B cell (primary cell): ENCODE results near the gene B9D2. TPM values are rescaled to one million over a fixed set of nuclear protein-coding genes. Genes with fewer than 3 reads are reported as not detected.

ENCODE experiments used
- ATAC-seq: fragments of 200-7000 bp; cut with Tn5 transposase; one replicate; pipeline ENCODE4 v1.10.0; 2021; ENCODE audit warnings: low read depth, mild to moderate bottlenecking, moderate number of reproducible peaks, moderate library complexity
- CTCF ChIA-PET: fragments of 350-600 bp; sonication (Branson Sonifier 250); formaldehyde crosslinking; loops from one replicate; lab custom pipeline; 2021; ENCODE audit warnings: antibody characterized with exemption, inconsistent platforms; lab: Charles Lee
- POLR2A ChIA-PET: fragments of 350-600 bp; sonication (Branson Sonifier 250); formaldehyde crosslinking; loops from one replicate; lab custom pipeline; 2021; ENCODE audit warnings: antibody characterized with exemption; lab: Charles Lee
- DNase-seq: peaks from one replicate; pipeline ENCODE4 v3.0.0; 2013
- H2AFZ ChIP-seq: 2 replicates; pipeline ENCODE4 v1.6.1; 2012; ENCODE audit warnings: mild to moderate bottlenecking, low read depth, low read length; ENCODE audit not compliant: insufficient read depth, poor library complexity, severe bottlenecking
- H3K27ac ChIP-seq, 2 donors: 1 replicate in 1 of 2; 2 replicates in 1 of 2; pipeline ENCODE4 v1.5.1; 2012 to 2013; ENCODE audit warnings: low read length in 2 of 2, mild to moderate bottlenecking in 2 of 2, moderate library complexity in 1 of 2
- H3K27me3 ChIP-seq, 4 experiments: fragments of 200-600 bp in 1 of 4; sonication (generic) in 1 of 4; replicated peaks in 1 of 4; 1 replicate in 2 of 4; 2 replicates in 2 of 4; pipeline versions ENCODE4 v1.6.1 to v1.7.0; 2013 to 2016; ENCODE audit warnings: low read length in 3 of 4, mild to moderate bottlenecking in 2 of 4, mixed read lengths in 1 of 4, moderate library complexity in 1 of 4; ENCODE audit not compliant: insufficient read depth in 4 of 4, control insufficient read depth in 3 of 4; ENCODE audit errors: control extremely low read depth in 1 of 4
- H3K36me3 ChIP-seq, 2 experiments: replicated peaks in 1 of 2; 1 replicate in 1 of 2; 2 replicates in 1 of 2; pipeline versions ENCODE4 v1.6.1 to v1.7.1; 2013; ENCODE audit warnings: low read length in 1 of 2; ENCODE audit not compliant: insufficient read depth in 2 of 2, control insufficient read depth in 1 of 2; ENCODE audit errors: control extremely low read depth in 1 of 2, extremely low read depth in 1 of 2
- H3K4me1 ChIP-seq, 2 donors: fragments of 200-600 bp in 1 of 2; sonication (generic) in 1 of 2; 1 replicate in 1 of 2; 2 replicates in 1 of 2; pipeline versions ENCODE4 v1.5.1 to v1.6.1; 2013 to 2017; ENCODE audit warnings: low read length in 2 of 2; ENCODE audit not compliant: control insufficient read depth in 2 of 2, insufficient read depth in 2 of 2
- H3K4me2 ChIP-seq: replicated peaks from 2 replicates; pipeline ENCODE3; 2012; ENCODE audit warnings: mild to moderate bottlenecking, low read depth, low read length; ENCODE audit not compliant: poor library complexity, severe bottlenecking
- H3K4me3 ChIP-seq, 5 experiments: fragments of 200-600 bp in 1 of 5; sonication (generic) in 1 of 5; 1 replicate in 3 of 5; 2 replicates in 2 of 5; pipeline versions ENCODE4 v1.5.1 to v1.7.0; 2011 to 2016; ENCODE audit warnings: low read length in 4 of 5, mild to moderate bottlenecking in 4 of 5, low read depth in 2 of 5, control low read depth in 1 of 5, moderate library complexity in 1 of 5; ENCODE audit not compliant: insufficient read depth in 1 of 5; ENCODE audit errors: control extremely low read depth in 1 of 5, extremely low read depth in 1 of 5
- H3K79me2 ChIP-seq: fragments of 200-600 bp; sonication (generic); one replicate; pipeline ENCODE4 v1.6.0; 2016; ENCODE audit warnings: low read length; ENCODE audit not compliant: control insufficient read depth, insufficient read depth
- H3K9ac ChIP-seq: fragments of 200-600 bp; sonication (generic); 2 replicates; pipeline ENCODE4 v1.6.1; 2017; ENCODE audit warnings: mild to moderate bottlenecking, low read length, moderate library complexity
- H3K9me3 ChIP-seq, 3 donors: one replicate each; pipeline versions ENCODE4 v1.6.1 to v1.7.1; 2013; ENCODE audit warnings: low read length in 2 of 3; ENCODE audit not compliant: control insufficient read depth in 2 of 3, insufficient read depth in 1 of 3; ENCODE audit errors: control extremely low read depth in 1 of 3
- H4K20me1 ChIP-seq: 2 replicates; pipeline ENCODE4 v1.6.0; 2012; ENCODE audit warnings: mild to moderate bottlenecking, low read length; ENCODE audit not compliant: insufficient read depth, control insufficient read depth, poor library complexity, severe bottlenecking
- H3K27ac Mint-ChIP-seq: one replicate; pipeline ENCODE4 v1.8.0; 2021; ENCODE audit warnings: mixed read lengths
- H3K27me3 Mint-ChIP-seq: one replicate; pipeline ENCODE4 v1.8.0; 2021; ENCODE audit warnings: mixed read lengths
- H3K4me1 Mint-ChIP-seq: one replicate; pipeline ENCODE4 v1.8.0; 2021; ENCODE audit warnings: mixed read lengths
- H3K4me3 Mint-ChIP-seq: one replicate; pipeline ENCODE4 v1.8.0; 2021; ENCODE audit warnings: mixed read lengths
- H3K9me3 Mint-ChIP-seq: one replicate; pipeline ENCODE4 v1.8.0; 2022; ENCODE audit warnings: mixed read lengths; ENCODE audit not compliant: insufficient read depth
- CTCF ChIP-seq: fragments of 200-600 bp; IDR thresholded peaks from one replicate; pipeline ENCODE4 v1.8.0; 2022; ENCODE audit warnings: antibody characterized with exemption, mild to moderate bottlenecking
- EZH2 ChIP-seq: IDR thresholded peaks from 2 replicates; pipeline ENCODE4 v1.6.1; 2012; ENCODE audit warnings: borderline replicate concordance, low read depth, mild to moderate bottlenecking, moderate library complexity, low read length; ENCODE audit not compliant: insufficient read depth, poor library complexity, severe bottlenecking
- WGBS: methylation state at CpG from one replicate; pipeline ENCODE4 v1.1.5; 2013; ENCODE audit warnings: missing lambda C conversion rate; ENCODE audit not compliant: insufficient coverage; 5-methylcytosine and 5-hydroxymethylcytosine counted together
- intact Hi-C: fragments of 100-400 bp; cut with micrococcal nuclease; formaldehyde crosslinking; loops from one replicate; pipeline ENCODE4 v1.10.0; 2022
- polyA plus RNA-seq: library from polyadenylated mRNA; depleted of rRNA; stranded (reverse); fragments of >200 nt; gene quantifications from 2 replicates; pipeline ENCODE4 v1.2.3, GENCODE V29; 2012
- total RNA-seq, 2 donors: library from RNA; stranded (reverse); fragments of 120-200 nt in 1 of 2; gene quantifications; 1 replicate in 1 of 2; 2 replicates in 1 of 2; pipeline versions ENCODE4 v1.2.3 to v1.2.4, GENCODE V29; 2013 to 2022

The B9D2 gene
- total and polyA plus RNA-seq, 2 donors (not counting 1 experiment from before 2014, with no cell fraction given) = 9.9 to 17.5 TPM

GRCh38 chr19:41366089-41366488 lies 2.1 kb upstream of the B9D2 start:
- no peak for ATAC-seq
- intact Hi-C loops = no loop called here
- no peak overlapping the region for H3K27ac ChIP-seq
- H3K4me1 ChIP-seq = peaks cover 12 to 24% of the 10 kb centered on the region in 2 donors
- TF ChIP-seq EZH2 (no peak), CTCF (peak; percentile 28)
- H3K9me3 ChIP-seq = no peaks in the 10 kb centered on the region
- peak overlapping the region; percentile 52 for H3K4me3 Mint-ChIP-seq
- peak overlapping the region; percentile 43 for H3K27ac Mint-ChIP-seq
- no peaks in the 10 kb centered on the region for H3K27me3 Mint-ChIP-seq
- peaks cover 45% of the 10 kb centered on the region for H3K79me2 ChIP-seq
- no peaks in the 10 kb centered on the region for H4K20me1 ChIP-seq
- H3K4me2 ChIP-seq = no peak overlapping the region
- POLR2A ChIA-PET = interaction anchor here (0.6 to 1.2 kb wide), 3 partner anchors 30 to 103 kb away, joined by 5 to 15 read pairs (median 7); no protein-coding TSS in a partner anchor
- no peaks in the 10 kb centered on the region for H3K9me3 Mint-ChIP-seq
- no peak overlapping the region for H2AFZ ChIP-seq
- no peak overlapping the region for H3K4me3 ChIP-seq
- H3K4me1 Mint-ChIP-seq = peaks cover 27% of the 10 kb centered on the region
- no peak for DNase-seq
- H3K36me3 ChIP-seq = peaks cover 0 to 2% of the 10 kb centered on the region in 2 experiments
- WGBS = 100% methylated on average over 1 of the region's 1 CpG
- no peak overlapping the region for H3K9ac ChIP-seq
- CTCF ChIA-PET = interaction anchor here (0.6 to 4.7 kb wide), 6 partner anchors 11 to 335 kb away, joined by 3 to 64 read pairs (median 4); partner anchors contain the start of gene TGFB1
- no peaks in the 10 kb centered on the region for H3K27me3 ChIP-seq
